ENCODE data around the gene MST1. TPM values are rescaled to one million over a fixed set of nuclear protein-coding genes. Genes with fewer than 3 reads are reported as not detected.

Gene MST1
- total and polyA plus RNA-seq, 2 experiments from 2014 or later, result 31.3 to 48.7 TPM

- TF ChIP-seq CTCF (IDR thresholded peaks at IDR 0.05; ENCODE audit: low read depth, low read length), result no peak
- H3K27ac ChIP-seq, result no peak overlapping the region
Observed at GRCh38 chr3:49669352-49669751, 19.9 kb downstream of the MST1 start.

GRCh38 chr3:49668861-49669260, 20.4 kb downstream of the MST1 start:
- no peaks in the 10 kb centered on the region for H3K36me3 ChIP-seq
- DNase-seq (ENCODE audit: low read depth in 1 of 2, low spot score in 1 of 2), result no peak
- H3K27ac ChIP-seq, result no peak overlapping the region
- no peaks in the 10 kb centered on the region for H3K27me3 ChIP-seq
- H3K4me3 ChIP-seq, result no peak overlapping the region
- H3K4me1 ChIP-seq (ENCODE audit: low read depth), result peaks cover 6% of the 10 kb centered on the region
- TF ChIP-seq CTCF (IDR thresholded peaks at IDR 0.05; ENCODE audit: low read depth, low read length), result no peak
- H3K9me3 ChIP-seq (ENCODE audit: low read depth), result no peaks in the 10 kb centered on the region

More at GRCh38 chr3:49669352-49669751, 19.9 kb downstream of the MST1 start:
- Histone ChIP-seq H3K9me3 (ENCODE audit: low read depth) (no peaks in the 10 kb centered on the region), H3K4me3 (no peak overlapping the region), H3K27me3 (no peaks in the 10 kb centered on the region), H3K4me1 (ENCODE audit: low read depth) (peaks cover 6% of the 10 kb centered on the region), H3K36me3 (no peaks in the 10 kb centered on the region)
- no peak for DNase-seq (ENCODE audit: low read depth in 1 of 2, low spot score in 1 of 2)

- TF ChIP-seq CTCF (IDR thresholded peaks at IDR 0.05; ENCODE audit: low read depth, low read length), result no peak
- Histone ChIP-seq H3K4me3 (no peak overlapping the region), H3K4me1 (ENCODE audit: low read depth) (peaks cover 6% of the 10 kb centered on the region), H3K36me3 (no peaks in the 10 kb centered on the region), H3K9me3 (ENCODE audit: low read depth) (no peaks in the 10 kb centered on the region), H3K27ac (no peak overlapping the region), H3K27me3 (no peaks in the 10 kb centered on the region)
- DNase-seq (ENCODE audit: low read depth in 1 of 2, low spot score in 1 of 2), result no peak
Observed at GRCh38 chr3:49668414-49668797, 20.9 kb downstream of the MST1 start.

- Histone ChIP-seq H3K4me1 (ENCODE audit: low read depth) (peaks cover 6% of the 10 kb centered on the region), H3K27ac (no peak overlapping the region), H3K27me3 (no peaks in the 10 kb centered on the region), H3K9me3 (ENCODE audit: low read depth) (no peaks in the 10 kb centered on the region), H3K36me3 (no peaks in the 10 kb centered on the region), H3K4me3 (no peak overlapping the region)
- TF ChIP-seq CTCF (IDR thresholded peaks at IDR 0.05; ENCODE audit: low read depth, low read length), result no peak
- no peak for DNase-seq (ENCODE audit: low read depth in 1 of 2, low spot score in 1 of 2)
Observed at GRCh38 chr3:49667701-49668413, 21.4 kb downstream of the MST1 start.

- peak in 1 of 2 donors; percentile 53 for DNase-seq (ENCODE audit: low read depth in 1 of 2, low spot score in 1 of 2)
- H3K9me3 ChIP-seq (ENCODE audit: low read depth), result no peaks in the 10 kb centered on the region
- H3K4me1 ChIP-seq (ENCODE audit: low read depth), result peaks cover 6% of the 10 kb centered on the region
- no peaks in the 10 kb centered on the region for H3K27me3 ChIP-seq
- H3K36me3 ChIP-seq, result no peaks in the 10 kb centered on the region
- TF ChIP-seq CTCF (IDR thresholded peaks at IDR 0.05; ENCODE audit: low read depth, low read length), result no peak
- no peak overlapping the region for H3K27ac ChIP-seq
- H3K4me3 ChIP-seq, result no peak overlapping the region
Observed at GRCh38 chr3:49666592-49666991, 22.7 kb downstream of the MST1 start.
